ENCODE measurements around the gene AGER.
"Not testable (repeated sequence)": the region's sequence is repeated elsewhere in the genome, so short reads cannot be mapped to it uniquely, and the experiment has no call there.

Gene AGER

DNA sequence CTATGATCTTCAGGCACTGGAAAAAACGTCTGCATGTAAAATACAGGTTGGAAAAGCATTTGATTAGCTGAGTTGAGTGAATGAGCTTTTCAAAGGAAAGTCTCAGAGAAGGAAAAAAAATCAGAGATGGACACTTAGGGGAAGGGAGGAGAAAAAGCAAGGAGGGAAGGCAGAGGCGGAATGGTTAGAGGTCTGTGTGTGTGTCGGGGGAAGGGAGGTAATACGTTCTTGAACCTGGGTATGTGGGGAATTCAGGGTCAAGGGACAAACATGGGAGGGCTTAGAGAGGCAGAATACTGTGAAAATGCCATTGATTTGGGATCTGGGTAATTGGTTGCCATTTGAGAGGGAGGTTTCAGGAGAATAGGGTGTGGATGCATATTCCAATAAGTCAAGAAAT lies 37.4 kb downstream of the AGER start:
- no peak for DNase-seq

DNA sequence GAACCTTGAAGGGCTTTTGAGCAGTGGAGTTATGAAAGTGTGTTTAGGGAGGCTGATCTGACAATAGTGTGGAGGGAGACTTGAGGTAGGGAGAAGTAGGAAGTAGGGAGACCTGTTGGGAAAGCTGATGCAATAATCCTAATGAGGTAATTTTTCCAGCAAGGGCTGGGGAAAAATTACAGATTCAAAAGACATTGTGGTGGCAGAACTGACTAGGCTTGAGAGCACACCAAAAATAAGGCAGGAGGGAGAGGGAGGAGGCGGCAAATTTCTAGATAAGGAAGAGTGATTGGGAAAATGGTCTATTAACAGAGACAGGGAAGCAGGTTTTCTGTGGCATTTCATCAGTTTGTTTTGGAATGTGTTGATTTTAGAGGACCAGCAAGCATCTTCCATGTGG lies 37.8 kb downstream of the AGER start:
- no peak for DNase-seq

DNA sequence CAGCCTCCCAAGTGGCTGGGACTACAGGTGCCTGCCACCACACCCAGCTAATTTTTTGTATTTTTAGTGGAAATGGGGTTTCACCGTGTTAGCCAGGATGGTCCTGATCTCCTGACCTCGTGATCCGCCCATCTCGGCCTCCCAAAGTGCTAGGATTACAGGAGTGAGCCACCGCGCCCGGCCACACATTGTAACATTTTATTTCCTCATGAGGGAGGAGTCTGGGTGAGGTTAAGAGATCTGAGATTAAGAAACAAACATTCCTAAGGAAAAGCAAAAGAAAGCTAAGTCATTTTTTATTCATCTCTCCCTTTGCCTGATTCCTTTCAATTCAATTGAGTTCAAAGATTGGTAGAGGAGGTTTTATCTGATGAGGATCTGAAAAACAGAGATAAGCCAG lies 39.8 kb downstream of the AGER start:
- not testable (repeated sequence) for DNase-seq

- DNase-seq = no peak
These were observed 43.5 kb downstream of the AGER start for GRCh38 chr6:32140420-32141046.

- no peak for DNase-seq
These were observed 44.5 kb downstream of the AGER start for GRCh38 chr6:32139590-32139989.

DNA sequence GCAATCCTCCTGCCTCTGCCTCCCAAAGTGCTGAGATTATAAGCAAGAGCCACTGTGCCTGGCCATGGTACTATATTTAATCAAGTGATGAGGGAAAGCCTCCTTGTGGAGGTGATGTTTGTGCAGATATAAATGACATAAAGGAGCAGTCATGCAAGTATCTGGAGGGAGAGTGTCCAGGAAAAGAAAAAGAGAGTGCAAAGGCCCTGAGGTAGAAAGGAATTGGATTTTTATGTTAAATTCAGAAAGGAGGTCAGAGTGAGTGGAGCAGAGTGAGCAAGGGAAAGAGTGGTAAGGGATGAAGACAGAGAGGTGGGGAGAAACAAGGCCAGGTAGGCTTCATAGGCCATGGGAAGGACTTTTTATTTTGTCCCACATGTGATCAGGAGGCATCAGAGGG lies 46.6 kb downstream of the AGER start:
- no peak for DNase-seq

DNA sequence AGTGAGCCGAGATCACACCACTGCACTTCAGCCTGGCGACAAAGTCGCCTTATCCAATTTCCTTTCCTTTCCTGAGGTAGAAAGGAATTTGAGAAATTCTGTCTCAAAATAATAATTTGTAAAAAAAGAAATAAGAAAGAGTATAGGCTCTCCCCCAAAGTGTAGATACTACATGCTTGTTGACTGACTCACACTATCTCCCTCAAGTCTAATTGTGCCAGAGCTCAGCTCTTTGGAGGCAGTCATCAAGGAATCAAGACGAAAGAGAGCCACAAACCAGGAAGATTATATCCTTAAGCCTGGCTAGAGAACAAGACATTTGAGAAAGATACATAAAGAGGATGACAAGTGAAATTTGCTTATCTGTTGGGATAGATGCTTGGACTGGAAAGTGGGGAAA lies 50.3 kb downstream of the AGER start:
- no peak for DNase-seq

DNA sequence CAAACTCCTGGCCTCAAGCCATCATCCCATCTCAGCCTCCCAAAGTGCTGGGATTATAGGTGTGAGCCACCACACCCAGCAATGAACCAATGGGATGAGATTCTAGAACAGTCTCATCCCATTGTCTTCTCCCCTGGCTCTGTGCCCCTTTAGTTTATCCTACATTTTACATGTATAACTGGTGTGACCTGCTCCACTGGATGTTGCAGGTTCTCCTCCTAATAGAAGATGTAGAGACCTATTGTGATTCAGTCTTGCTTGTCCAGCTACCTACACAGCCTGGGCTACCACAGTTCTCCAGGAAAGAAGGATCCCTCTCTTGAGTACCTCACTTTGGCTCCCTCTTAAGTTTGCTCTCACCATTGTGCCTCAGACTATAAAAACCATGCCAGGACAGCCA lies 51.9 kb downstream of the AGER start:
- DNase-seq = no peak

- DNase-seq = no peak
These were observed 52.6 kb downstream of the AGER start for GRCh38 chr6:32131439-32131948.
